Stimulated activated CD8-positive, alpha-beta memory T cell treated with anti-CD3 and anti-CD28 coated beads, Interleukin-4, amount 100 ng/mL, for 1 hour (primary cell): ENCODE results near the gene HDAC8.
"Not testable (repeated sequence)": the region's sequence is repeated elsewhere in the genome, so short reads cannot be mapped to it uniquely, and the experiment has no call there.

ENCODE experiments used
- DNase-seq, 2 donors: peaks; one replicate each; pipeline ENCODE4 v3.0.0-alpha.2; 2020; ENCODE audit warnings: low read depth in 2 of 2, low spot score in 1 of 2

The HDAC8 gene

GRCh38 chrX:72536542-72536941 lies 36.1 kb downstream of the HDAC8 start:
- DNase-seq, result no peak

GRCh38 chrX:72532366-72532765 lies 40.3 kb downstream of the HDAC8 start:
- DNase-seq, result no peak

- DNase-seq, result no peak
These were observed 45.8 kb downstream of the HDAC8 start for GRCh38 chrX:72526534-72527508.

DNA sequence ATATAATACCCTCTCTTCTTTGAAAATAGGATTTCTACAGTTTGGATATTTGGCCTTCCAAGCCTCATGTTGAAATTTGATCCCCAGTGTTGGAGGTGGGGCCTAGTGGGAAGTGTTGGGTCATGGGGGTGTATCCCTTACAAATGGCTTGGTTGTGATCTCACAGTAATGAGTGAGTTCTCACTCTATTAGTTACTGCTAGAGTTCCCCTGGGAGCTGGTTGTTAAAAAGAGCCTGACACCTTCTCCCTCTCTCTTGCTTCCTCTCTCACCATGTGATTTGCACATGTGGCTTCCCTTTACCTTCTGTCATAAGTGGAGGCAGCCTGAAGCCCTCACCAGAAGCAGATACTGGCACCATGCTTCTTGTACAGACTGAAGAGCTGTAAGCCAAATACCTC lies 73.9 kb downstream of the HDAC8 start:
- DNase-seq, result no peak

- DNase-seq, result no peak
These were observed 77.6 kb downstream of the HDAC8 start for GRCh38 chrX:72495046-72495445.

DNA sequence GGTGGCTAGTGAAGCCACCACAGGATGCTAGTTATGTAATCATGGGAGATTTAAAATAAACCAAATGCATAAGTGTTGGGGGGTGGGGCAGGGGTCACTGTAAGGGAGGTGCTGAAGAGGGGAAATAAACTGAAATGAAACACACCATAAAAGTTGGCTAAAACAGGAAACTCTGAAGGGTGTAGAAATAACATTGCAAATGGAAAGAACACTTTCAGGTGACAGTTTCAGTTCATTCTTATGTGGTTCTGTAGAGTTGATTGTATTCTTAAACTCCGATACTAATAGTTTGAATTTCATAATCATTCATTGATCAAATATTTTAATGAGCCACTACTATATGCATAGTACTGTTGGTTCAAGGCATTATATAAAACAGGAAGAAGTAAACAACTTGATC lies 80.1 kb downstream of the HDAC8 start:
- DNase-seq, result no peak

- DNase-seq, result not testable (repeated sequence)
These were observed 82.4 kb downstream of the HDAC8 start for GRCh38 chrX:72490221-72490620.

- DNase-seq, result no peak
These were observed 85.0 kb downstream of the HDAC8 start for GRCh38 chrX:72487661-72488060.

DNA sequence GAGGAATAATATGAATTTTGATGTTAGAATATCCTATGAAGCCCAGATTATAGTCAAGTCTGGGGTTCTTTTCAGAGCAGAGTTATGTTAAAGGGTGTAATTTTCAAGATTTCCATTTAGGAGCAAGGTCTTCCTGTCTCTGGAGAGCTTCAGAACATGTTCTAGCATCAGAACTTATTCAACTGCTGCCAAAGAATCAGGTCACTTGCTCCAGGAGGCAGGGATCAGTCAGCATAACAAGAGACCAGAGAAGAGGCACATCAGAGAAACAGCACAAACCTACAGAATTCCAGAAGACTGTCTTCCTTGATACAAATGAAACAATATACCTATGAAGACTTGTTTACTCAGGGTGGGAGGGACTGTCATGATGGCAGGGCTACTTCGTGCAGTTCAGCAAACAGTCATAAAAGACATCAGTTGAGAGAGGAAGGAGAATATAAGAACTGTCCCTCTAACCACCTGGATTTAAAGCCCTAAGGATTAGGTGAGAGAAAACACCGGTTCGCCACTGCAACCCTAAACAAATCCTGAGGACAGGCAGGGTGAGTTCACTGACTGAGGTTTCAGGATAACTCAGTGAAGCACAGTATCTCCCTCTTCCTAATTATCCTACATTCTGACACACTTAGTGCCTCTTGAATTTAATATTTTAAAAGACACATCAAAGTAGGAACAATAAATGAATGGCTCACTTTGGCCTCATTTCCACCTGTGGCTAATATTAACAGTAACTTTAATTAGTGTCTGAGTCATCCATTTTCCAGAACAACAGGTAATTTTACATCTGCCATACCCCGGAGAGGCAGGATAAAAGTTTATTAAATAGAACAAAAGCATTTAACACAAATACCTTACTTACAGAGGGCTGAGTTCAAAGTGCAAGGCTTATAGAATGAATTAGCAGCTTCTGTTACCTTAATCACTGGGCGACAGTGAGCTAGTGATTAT lies 93.0 kb downstream of the HDAC8 start:
- DNase-seq, result no peak

GRCh38 chrX:72478853-72479252 lies 93.8 kb downstream of the HDAC8 start:
- DNase-seq, result no peak

GRCh38 chrX:72478351-72478750 lies 94.3 kb downstream of the HDAC8 start:
- DNase-seq, result no peak

DNA sequence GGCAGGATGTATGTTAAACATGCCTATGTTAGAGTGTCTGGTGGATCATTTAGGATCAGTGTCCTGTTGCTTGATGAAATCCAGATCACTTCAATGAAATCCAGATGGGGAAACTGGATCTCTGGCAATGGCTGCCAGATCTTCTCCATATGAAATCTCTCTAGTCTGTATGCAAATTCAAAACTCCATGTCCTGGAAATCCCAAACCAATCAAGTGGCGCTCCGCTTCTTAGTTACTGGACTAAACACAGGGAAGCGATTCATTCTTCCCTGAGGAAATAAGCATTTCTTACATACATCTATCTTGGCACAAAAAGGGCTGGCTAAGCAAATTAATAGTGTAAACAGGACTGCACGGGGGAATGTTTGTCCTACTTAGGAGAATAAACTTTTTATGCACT lies 94.9 kb downstream of the HDAC8 start:
- DNase-seq, result no peak

DNA sequence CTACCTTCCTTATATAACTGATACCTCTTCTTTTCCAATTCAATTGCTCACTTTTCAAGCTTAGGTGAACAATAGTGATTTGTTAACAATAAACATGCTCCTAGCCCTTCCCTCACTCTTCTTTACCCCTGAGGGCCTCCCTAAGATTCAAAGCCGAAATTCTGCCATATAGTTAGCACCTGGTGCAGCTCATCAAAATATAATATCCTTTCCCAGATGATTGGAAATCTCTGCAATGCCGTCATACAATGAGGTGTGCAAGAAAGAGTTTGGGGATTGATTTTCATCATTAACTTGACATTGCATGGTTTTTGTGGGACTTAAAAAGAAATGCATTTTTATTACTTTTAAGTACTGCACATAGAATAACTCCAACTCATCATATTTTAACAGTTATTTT lies 95.3 kb downstream of the HDAC8 start:
- DNase-seq, result no peak

GRCh38 chrX:72475952-72476668 lies 96.5 kb downstream of the HDAC8 start:
- DNase-seq, result no peak

DNA sequence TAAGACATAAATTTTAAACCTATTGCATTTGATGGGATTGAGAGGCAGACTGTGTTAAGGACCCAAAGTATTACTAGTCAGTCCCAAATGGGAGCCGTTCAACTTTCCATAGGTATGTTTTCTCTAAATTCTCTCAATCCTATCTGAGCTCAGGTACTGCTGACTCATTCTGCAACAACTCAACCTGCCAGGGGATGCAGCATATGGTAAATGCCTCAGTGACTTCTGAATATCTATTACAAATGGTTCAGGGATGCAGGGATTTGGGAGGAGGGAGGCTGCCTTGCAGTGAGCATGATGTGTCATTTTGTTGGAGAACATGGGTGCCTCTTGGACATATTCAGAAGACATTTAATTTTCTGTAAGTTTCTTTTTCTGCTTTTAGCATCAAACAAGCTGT lies 97.3 kb downstream of the HDAC8 start:
- DNase-seq, result no peak

- no peak for DNase-seq
These were observed 102.0 kb downstream of the HDAC8 start for GRCh38 chrX:72470532-72471223.

DNA sequence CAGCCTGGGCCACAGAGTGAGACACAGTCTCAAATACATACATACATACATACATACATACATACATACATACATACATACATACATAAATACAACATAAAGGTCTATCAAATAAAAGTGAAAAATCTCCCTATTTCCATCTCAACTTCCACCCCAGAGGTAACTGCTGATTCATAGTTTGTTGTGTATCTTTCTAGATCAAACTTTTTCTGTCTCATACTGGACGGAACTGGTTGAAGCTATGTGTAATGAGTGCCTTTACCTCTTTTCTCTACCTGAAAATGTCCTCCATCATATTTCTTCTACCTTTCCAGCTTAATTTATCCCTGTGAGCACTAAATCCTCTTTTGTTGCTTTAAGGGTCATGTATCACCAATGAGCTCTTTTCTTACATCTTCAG lies 102.5 kb downstream of the HDAC8 start:
- DNase-seq, result no peak

GRCh38 chrX:72468607-72469006 lies 104.0 kb downstream of the HDAC8 start:
- no peak for DNase-seq

DNA sequence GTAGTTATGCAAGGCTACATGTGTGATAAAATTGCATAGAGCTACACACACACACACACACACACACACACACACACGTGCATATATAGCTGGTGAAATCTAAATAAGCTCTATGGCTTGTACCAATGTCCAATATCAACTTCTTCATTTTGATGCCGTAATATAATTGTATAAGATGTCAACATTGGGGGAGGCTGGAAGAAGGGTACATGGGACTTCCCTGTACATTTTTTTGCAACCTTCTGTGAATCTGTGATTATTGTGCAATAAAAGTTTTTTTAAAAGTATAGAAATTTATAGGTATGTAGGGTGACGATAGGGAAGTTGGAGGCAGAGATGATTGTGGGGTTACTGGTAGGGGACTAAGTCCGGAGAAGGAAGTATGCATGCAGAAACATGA lies 105.5 kb downstream of the HDAC8 start:
- DNase-seq, result no peak

DNA sequence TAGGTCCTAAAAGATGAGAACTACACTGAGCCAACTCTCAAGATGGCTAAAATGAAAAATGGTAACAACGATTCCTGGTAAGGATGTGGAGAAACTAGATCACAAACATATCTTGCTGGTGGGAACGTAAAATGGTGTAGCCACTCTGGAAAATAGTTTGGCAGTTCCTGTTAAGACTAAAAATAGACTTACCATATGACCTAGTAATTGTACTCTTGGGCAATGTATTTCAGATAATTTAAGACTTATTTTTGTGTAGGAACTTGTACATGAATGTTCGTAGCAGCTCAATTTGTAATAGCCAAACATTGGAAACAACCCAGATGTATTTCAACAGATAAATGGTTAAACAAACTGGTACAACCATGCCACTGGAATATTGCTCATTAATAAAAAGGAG lies 106.2 kb downstream of the HDAC8 start:
- DNase-seq, result no peak

DNA sequence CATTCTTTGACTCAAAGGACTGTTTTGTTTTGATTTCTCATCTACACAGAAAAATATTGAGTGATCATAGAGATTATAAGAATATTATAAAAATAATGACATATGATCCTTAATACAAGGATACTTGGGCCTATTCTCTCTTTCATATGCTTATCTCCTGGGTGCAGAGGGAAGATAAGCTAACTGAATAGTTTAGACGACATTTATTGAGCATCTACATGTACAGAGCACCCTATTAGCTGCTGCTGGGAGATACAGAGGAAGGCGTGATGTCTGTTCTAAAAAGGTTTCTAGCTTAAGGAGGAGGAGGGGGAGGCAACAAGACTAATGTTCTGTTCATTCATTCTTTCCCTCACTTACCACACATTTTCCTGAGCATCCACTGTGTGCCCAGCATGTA lies 106.8 kb downstream of the HDAC8 start:
- no peak for DNase-seq
